HepG2 (cell line): Measurements from ENCODE around the gene FGF21. TPM values are rescaled to one million over a fixed set of nuclear protein-coding genes. Genes with fewer than 3 reads are reported as not detected.

Source experiments
- AGO1 ChIP-seq: fragments of 200-400 bp; formaldehyde crosslinking; IDR thresholded peaks from 2 replicates; pipeline ENCODE4 v1.6.1; 2017; ENCODE audit warnings: mild to moderate bottlenecking, low read depth, low read length, moderate library complexity; ENCODE audit not compliant: poor library complexity, severe bottlenecking
- CREB1 ChIP-seq, 2 experiments: fragments of 450-650 bp in 1 of 2; IDR thresholded peaks; 2 replicates each; pipeline ENCODE4 v1.6.1; 2016 to 2017; ENCODE audit warnings: control low read depth in 1 of 2, mild to moderate bottlenecking in 1 of 2, missing compliant biosample characterization in 1 of 2, missing genetic modification characterization in 1 of 2
- FOXA3 ChIP-seq: IDR thresholded peaks from 2 replicates; pipeline ENCODE4 v1.6.1; 2016; ENCODE audit warnings: missing genetic modification reagents, missing compliant biosample characterization
- HNF4A ChIP-seq: sonication (generic); formaldehyde crosslinking; IDR thresholded peaks from 2 replicates; pipeline ENCODE4 v1.4.0; 2020; ENCODE audit warnings: missing genetic modification reagents
- HNRNPL ChIP-seq: fragments of 200-400 bp; formaldehyde crosslinking; IDR thresholded peaks from 2 replicates; pipeline ENCODE4 v1.6.1; 2017; ENCODE audit warnings: mild to moderate bottlenecking, low read depth, low read length
- JUND ChIP-seq: sonication (generic); formaldehyde crosslinking; IDR thresholded peaks from 2 replicates; pipeline ENCODE4 v1.8.0; 2022; ENCODE audit warnings: mild to moderate bottlenecking, missing genetic modification reagents
- KDM2A ChIP-seq: sonication (generic); formaldehyde crosslinking; IDR thresholded peaks from 2 replicates; pipeline ENCODE4 v1.4.0; 2020; ENCODE audit warnings: low read depth, missing genetic modification reagents, borderline replicate concordance
- MEIS2 ChIP-seq: sonication (generic); formaldehyde crosslinking; IDR thresholded peaks from 2 replicates; pipeline ENCODE4 v1.9.0; 2021; ENCODE audit warnings: mild to moderate bottlenecking, missing genetic modification reagents
- MYC ChIP-seq: sonication (generic); formaldehyde crosslinking; IDR thresholded peaks from 2 replicates; pipeline ENCODE4 v1.9.0; 2021; ENCODE audit warnings: missing genetic modification reagents, borderline replicate concordance
- NFIB ChIP-seq: sonication (generic); formaldehyde crosslinking; IDR thresholded peaks from 2 replicates; pipeline ENCODE4 v1.9.0; 2021; ENCODE audit warnings: missing genetic modification reagents, mild to moderate bottlenecking, borderline replicate concordance
- NPAS2 ChIP-seq: sonication (generic); formaldehyde crosslinking; IDR thresholded peaks from 2 replicates; pipeline ENCODE4 v1.8.0; 2022; ENCODE audit warnings: mild to moderate bottlenecking, missing genetic modification reagents, borderline replicate concordance
- POGZ ChIP-seq: sonication (generic); formaldehyde crosslinking; IDR thresholded peaks from 2 replicates; pipeline ENCODE4 v1.4.0; 2020; ENCODE audit warnings: mild to moderate bottlenecking, missing genetic modification reagents
- RFX1 ChIP-seq: fragments of 450-650 bp; IDR thresholded peaks from 2 replicates; pipeline ENCODE4 v1.6.1; 2017
- SIN3B ChIP-seq: fragments of 150-350 bp; IDR thresholded peaks from 2 replicates; pipeline ENCODE4 v1.6.1; 2014; ENCODE audit warnings: low read length
- SP5 ChIP-seq: IDR thresholded peaks from 2 replicates; pipeline ENCODE4 v1.6.1; 2016; ENCODE audit warnings: low read depth, borderline replicate concordance
- STAT5B ChIP-seq: sonication (generic); formaldehyde crosslinking; IDR thresholded peaks from 2 replicates; pipeline ENCODE4 v1.4.0; 2020; ENCODE audit warnings: missing genetic modification reagents
- TBX3 ChIP-seq: fragments of 450-650 bp; IDR thresholded peaks from 2 replicates; pipeline ENCODE4 v1.6.1; 2017; ENCODE audit warnings: antibody characterized with exemption, mild to moderate bottlenecking, inconsistent platforms, borderline replicate concordance
- WIZ ChIP-seq: sonication (generic); formaldehyde crosslinking; IDR thresholded peaks from 2 replicates; pipeline ENCODE4 v1.5.1; 2020; ENCODE audit warnings: mild to moderate bottlenecking, missing genetic modification reagents
- ZBTB37 ChIP-seq: sonication (generic); formaldehyde crosslinking; IDR thresholded peaks from 2 replicates; pipeline ENCODE4 v1.4.0; 2020; ENCODE audit warnings: mild to moderate bottlenecking, missing genetic modification reagents
- ZFP82 ChIP-seq: sonication (generic); formaldehyde crosslinking; IDR thresholded peaks from 2 replicates; pipeline ENCODE4 v1.5.1; 2020; ENCODE audit warnings: mild to moderate bottlenecking, missing genetic modification reagents, borderline replicate concordance
- ZNF24 ChIP-seq: fragments of 450-650 bp; IDR thresholded peaks from 2 replicates; pipeline ENCODE4 v1.6.1; 2017; ENCODE audit warnings: antibody characterized with exemption, mild to moderate bottlenecking
- ZNF326 ChIP-seq: sonication (generic); formaldehyde crosslinking; IDR thresholded peaks from 2 replicates; pipeline ENCODE4 v1.4.0; 2020; ENCODE audit warnings: missing genetic modification reagents, borderline replicate concordance
- ZNF605 ChIP-seq: sonication (generic); formaldehyde crosslinking; IDR thresholded peaks from 2 replicates; pipeline ENCODE4 v1.8.0; 2022; ENCODE audit warnings: mild to moderate bottlenecking, missing genetic modification reagents
- ZNF615 ChIP-seq: sonication (generic); formaldehyde crosslinking; IDR thresholded peaks from 2 replicates; pipeline ENCODE4 v1.5.0; 2020; ENCODE audit warnings: mild to moderate bottlenecking, missing genetic modification reagents, borderline replicate concordance
- ZSCAN31 ChIP-seq: sonication (generic); formaldehyde crosslinking; IDR thresholded peaks from 2 replicates; pipeline ENCODE4 v1.5.0; 2020; ENCODE audit warnings: low read depth, mild to moderate bottlenecking, missing genetic modification reagents
- polyA plus RNA-seq, 8 experiments: library from polyadenylated mRNA; depleted of rRNA in 3 of 8; stranded (reverse) in 7 of 8; unstranded in 1 of 8; fragments of >200 nt; fragmentation: Illumina TruSeq in 4 of 8; extraction: Trizol in 4 of 8; gene quantifications; 2 replicates each; pipeline versions ENCODE4 v1.2.1 to v1.2.3, GENCODE V29; 2011 to 2016; ENCODE audit warnings: low read depth in 4 of 8, missing spikeins in 1 of 8, mixed read lengths in 1 of 8; ENCODE audit not compliant: insufficient read depth in 1 of 8
- total RNA-seq, 5 experiments: library from RNA; depleted of rRNA; stranded (reverse); fragments of >200 nt; fragmentation: Illumina TruSeq; extraction: Trizol; gene quantifications; 2 replicates each; pipeline ENCODE4 v1.2.3, GENCODE V29; 2016; ENCODE audit warnings: low read depth in 1 of 5
- TF ChIP-seq, protein P1 (sequence below): sonication (generic); formaldehyde crosslinking; IDR thresholded peaks from 2 replicates; pipeline ENCODE4 v1.5.0; 2020; ENCODE audit warnings: mild to moderate bottlenecking, missing genetic modification reagents, borderline replicate concordance

The FGF21 gene
- total and polyA plus RNA-seq, 2 of the 13 experiments (the other 11 are each of a cell fraction or from before 2014, with no cell fraction given), result 0.17 TPM; not detected in 1

DNA sequence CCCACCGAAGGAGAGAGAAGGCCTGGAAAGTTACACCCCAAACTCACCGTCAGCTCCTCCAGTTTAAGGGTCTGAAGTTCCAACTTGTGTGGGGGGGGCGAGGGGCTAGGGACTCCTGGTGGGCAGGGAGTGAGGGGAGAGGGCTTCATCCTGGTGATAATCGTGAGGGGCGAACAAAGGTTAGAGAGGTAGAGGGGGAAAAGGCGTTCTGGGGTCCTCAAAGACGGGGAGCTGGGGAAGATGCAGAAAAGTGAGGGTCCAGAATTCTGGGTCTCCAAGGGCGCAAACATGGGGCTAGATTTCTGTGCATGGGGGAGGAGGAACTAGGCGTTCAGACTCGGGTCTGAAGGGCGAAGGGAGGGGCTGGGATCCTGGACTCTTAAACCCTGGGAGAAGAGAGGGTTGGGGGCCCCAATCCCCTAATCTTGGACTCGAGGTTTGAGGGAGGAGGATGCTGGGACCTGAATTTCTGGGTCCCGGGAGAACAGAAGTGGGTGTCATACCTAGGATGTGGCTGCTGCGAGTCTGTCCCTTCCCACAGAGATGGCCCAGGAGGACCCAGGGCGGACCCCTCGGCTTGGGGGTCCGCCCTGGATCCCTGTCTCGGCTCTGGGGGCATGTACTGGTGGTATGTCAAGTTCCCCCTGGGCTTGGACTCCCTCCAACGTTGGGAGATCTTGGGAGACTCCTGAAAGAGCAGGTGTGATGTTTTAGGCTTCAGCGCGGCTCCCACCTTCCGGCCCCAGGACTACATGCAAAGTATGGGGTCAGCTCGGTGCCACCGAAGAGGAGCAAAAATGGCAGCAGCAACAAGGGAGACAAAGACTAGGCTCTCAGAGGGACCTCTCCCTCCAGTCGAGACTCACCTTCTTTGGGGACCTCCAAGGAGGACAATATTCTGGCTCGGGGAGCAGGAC, 40.3 kb upstream of the FGF21 start (continued):
- no peak for TF ChIP-seq ZBTB37 (CRISPR knock-in tag)
- TF ChIP-seq ZNF326 (CRISPR knock-in tag), result no peak
- TF ChIP-seq ZNF615 (CRISPR knock-in tag), result no peak
- no peak for TF ChIP-seq CREB1 (IDR thresholded peaks at IDR 0.05)
- no peak for TF ChIP-seq CREB1 (CRISPR knock-in tag; IDR thresholded peaks at IDR 0.05)
- TF ChIP-seq ZFP82, result 0 out of 2 replicates have a peak, but pooled peaks have one; percentile 8
- TF ChIP-seq STAT5B, result no peak
- TF ChIP-seq ZSCAN31 (CRISPR knock-in tag), result no peak
- TF ChIP-seq RFX1, result no peak
- TF ChIP-seq HNRNPL, result no peak
- no peak for TF ChIP-seq TBX3
- no peak for TF ChIP-seq NFIB
- TF ChIP-seq, protein P1, sequence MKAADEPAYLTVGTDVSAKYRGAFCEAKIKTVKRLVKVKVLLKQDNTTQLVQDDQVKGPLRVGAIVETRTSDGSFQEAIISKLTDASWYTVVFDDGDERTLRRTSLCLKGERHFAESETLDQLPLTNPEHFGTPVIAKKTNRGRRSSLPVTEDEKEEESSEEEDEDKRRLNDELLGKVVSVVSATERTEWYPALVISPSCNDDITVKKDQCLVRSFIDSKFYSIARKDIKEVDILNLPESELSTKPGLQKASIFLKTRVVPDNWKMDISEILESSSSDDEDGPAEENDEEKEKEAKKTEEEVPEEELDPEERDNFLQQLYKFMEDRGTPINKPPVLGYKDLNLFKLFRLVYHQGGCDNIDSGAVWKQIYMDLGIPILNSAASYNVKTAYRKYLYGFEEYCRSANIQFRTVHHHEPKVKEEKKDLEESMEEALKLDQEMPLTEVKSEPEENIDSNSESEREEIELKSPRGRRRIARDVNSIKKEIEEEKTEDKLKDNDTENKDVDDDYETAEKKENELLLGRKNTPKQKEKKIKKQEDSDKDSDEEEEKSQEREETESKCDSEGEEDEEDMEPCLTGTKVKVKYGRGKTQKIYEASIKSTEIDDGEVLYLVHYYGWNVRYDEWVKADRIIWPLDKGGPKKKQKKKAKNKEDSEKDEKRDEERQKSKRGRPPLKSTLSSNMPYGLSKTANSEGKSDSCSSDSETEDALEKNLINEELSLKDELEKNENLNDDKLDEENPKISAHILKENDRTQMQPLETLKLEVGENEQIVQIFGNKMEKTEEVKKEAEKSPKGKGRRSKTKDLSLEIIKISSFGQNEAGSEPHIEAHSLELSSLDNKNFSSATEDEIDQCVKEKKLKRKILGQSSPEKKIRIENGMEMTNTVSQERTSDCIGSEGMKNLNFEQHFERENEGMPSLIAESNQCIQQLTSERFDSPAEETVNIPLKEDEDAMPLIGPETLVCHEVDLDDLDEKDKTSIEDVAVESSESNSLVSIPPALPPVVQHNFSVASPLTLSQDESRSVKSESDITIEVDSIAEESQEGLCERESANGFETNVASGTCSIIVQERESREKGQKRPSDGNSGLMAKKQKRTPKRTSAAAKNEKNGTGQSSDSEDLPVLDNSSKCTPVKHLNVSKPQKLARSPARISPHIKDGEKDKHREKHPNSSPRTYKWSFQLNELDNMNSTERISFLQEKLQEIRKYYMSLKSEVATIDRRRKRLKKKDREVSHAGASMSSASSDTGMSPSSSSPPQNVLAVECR (CRISPR knock-in tag), result no peak
- TF ChIP-seq AGO1, result no peak
- TF ChIP-seq ZNF605 (CRISPR knock-in tag), result no peak
- no peak for TF ChIP-seq ZNF24
- peak; percentile 51 for TF ChIP-seq HNF4A (CRISPR knock-in tag)
- TF ChIP-seq SIN3B, result no peak
- TF ChIP-seq NPAS2, result no peak
- no peak for TF ChIP-seq MYC (CRISPR knock-in tag)
- TF ChIP-seq SP5, result peak; percentile 42; the same call in 1 of the 2 replicates
- no peak for TF ChIP-seq MEIS2 (CRISPR knock-in tag)
- no peak for TF ChIP-seq KDM2A (CRISPR knock-in tag)
- no peak for TF ChIP-seq FOXA3
- no peak for TF ChIP-seq JUND (CRISPR knock-in tag)
- no peak for TF ChIP-seq WIZ (CRISPR knock-in tag)
- no peak for TF ChIP-seq POGZ
